ENCODE results near the gene TLR9.

The TLR9 gene

DNA sequence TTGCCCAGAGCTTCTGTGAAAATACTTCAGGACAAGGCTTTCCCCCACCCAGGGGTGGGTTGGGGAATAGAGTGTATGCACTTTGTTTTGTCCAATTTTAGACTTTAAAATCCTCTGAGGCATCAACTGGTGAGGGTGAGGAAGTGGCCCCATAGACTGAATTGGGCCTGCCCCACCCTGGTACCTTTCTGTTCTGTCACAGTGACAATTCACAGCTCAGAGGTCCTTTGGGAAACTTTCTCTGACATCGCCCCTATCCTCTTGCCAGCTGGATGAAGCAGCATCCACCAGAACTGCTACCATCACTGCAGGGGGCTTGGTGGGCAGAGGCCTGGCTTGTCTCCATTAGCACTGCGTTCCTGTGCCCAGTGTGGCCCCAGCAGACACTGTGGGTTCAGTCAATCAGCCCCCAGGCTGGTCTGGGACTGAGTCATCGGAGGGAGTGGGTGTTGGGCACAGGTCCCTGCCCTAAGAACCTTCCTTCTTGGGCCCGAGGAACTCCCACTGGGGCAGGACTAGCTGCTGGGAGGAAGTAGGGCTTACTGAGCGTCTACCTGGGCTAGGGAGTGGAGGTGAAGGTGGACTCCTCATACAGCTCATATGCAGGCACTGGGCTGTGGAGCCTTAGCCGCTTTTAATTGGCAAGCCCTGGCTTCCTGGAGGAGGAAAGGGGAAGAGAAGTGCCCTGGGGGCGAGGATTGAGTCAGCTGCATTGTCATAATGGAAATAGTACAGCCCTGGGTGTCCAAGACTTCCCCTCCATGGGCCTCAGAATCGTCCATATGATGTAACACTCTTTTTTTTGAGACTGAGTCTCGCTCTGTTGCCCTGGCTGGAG, 18.6 kb upstream of the TLR9 start:
- FAIRE-seq (no peak), DNase-seq (ENCODE audit: insufficient read length, low spot score) (peak; percentile 87)
- TF ChIP-seq POLR2A (IDR thresholded peaks at IDR 0.05; ENCODE audit: low read depth, low read length) = no peak

DNA sequence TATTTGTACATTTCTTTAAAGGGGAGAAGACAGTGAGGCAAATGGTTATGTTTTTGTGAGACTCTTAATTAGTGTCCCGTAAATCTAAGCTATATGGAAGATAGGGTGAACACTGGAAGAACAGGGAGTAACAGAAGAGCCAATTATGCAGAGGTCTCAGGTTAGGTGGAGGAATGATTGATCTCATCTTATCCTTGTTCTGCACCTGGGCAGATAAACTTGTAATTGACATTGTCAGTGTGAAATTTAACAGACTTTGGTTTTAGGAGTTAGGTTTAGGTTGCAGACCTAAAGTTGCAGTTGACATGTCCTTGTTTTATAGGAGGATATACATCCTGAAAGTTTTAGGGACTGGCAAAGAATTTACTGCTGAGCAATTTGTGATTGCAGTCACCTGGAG, 16.6 kb upstream of the TLR9 start:
- no peak for FAIRE-seq
- DNase-seq (ENCODE audit: insufficient read length, low spot score) = no peak
- no peak for TF ChIP-seq POLR2A (IDR thresholded peaks at IDR 0.05; ENCODE audit: low read depth, low read length)

DNA sequence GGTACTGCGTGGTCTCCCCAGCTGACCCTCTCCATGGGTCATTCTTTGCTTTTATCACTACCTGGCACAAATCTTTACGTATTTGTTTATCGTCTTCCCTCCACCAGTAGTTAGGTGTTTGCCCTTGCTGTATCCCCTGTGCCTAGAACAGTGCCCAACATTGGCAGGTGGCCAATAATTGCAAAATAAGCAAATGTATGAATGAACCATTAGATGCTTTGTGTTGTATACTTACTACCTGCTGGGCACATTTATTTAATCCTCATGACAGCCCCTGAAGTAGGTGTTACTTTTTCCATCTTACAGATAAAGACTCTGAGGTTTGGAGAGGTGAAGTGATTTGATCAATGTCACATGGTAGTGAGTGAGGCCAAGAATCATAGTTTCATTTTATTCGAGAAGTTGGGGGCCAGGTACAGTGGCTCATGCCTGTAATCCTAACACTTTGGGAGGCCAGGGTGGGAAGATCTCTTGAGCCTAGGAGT, 15.5 kb upstream of the TLR9 start:
- FAIRE-seq = no peak
- TF ChIP-seq POLR2A (IDR thresholded peaks at IDR 0.05; ENCODE audit: low read depth, low read length) = no peak
- no peak for DNase-seq (ENCODE audit: insufficient read length, low spot score)

DNA sequence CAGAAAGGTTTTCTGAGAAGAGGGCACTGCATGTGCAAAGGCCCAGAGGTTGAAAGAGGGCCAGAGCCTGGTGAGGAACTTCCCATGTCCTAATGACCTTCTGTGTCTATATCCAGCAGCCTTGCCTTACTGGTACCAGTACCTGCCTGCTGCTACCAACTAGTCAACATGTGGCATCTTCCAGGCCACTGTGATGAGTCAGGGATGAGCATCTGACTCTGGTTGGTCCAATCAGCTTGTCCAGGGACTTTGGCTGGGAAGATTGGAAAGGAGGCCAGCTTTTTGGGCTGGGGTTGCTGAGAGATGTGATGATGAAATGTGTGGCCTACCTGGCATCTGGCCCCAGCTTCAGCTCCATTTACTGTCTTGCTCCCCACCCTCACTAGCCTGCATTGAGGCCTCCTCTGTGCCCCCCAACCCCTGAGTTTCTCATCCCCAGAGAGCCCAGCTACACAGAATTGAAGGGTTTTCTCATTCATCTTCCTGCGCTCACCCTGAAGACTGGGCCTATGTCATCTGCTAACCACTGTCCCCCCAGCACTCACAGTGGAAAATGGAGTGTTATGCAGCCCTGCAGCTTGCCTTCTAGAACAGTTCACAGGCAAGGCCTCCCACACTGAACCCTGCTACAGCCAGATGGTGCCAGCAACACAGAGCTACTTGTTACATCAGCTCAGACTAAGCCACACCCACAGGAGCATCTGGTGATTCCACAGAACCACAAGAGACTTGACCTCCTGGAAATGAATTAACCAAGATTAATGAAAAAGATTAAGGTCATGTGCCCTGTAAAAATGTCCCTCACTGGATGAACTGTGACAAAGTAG, 14.8 kb upstream of the TLR9 start:
- no peak for TF ChIP-seq POLR2A (IDR thresholded peaks at IDR 0.05; ENCODE audit: low read depth, low read length)
- FAIRE-seq (no peak), DNase-seq (ENCODE audit: insufficient read length, low spot score) (peak; percentile 92)

DNA sequence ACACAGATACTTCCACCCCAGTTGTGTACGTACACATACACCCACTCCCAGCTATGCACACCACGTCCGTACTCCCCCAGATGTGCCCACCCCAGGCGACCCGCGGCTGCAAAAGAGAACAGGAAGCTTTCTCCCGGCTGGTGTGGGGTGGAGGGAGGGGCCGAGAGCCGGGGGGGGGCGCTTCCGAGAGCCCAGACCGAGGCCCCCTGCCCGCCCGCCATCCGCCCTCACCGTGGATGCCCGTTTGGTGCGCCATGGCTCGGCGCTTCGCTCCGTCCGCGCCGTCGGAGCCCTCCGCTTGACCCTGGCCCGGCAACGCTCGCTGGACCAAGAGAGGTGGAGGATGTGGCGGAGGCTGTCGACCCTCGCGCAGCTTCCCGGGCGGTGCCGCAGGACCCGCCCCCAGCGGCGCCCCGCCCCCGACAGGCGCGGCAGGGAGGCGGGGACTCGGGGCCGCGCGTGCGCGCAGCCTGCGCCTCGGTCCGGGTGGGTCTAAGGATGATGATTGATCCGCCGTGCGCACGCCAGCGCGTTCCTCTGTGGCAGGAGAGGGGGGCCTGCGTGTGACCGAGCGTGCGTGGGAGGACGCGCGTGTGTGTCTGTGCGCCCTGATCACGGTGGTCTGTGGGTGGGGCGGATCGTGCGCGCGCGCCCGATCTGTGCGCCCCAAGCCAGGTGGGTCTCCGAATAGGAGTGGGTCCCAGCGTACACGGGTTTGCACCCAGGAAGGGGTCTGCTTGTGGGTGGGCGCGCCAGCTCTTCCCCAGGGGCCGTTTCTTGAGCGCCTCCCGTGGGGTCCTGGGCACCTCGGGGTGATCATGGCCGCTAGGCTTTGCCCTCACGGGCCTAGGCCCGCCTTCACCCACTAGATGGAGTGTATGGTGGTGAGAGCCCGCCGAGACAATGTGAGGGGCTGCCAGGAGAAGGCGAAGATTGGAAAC, 13.6 kb upstream of the TLR9 start, which contains the start of gene TWF2:
TWF2 (minus strand) TSS at position 398 of the 941 bp plus-strand sequence; CDS start at position 256, 142 bp downstream.
- FAIRE-seq = no peak
- peak; percentile 88; the same call in 1 of the 2 replicates for TF ChIP-seq POLR2A (IDR thresholded peaks at IDR 0.05; ENCODE audit: low read depth, low read length)
- DNase-seq (ENCODE audit: insufficient read length, low spot score) = peak; percentile 93

DNA sequence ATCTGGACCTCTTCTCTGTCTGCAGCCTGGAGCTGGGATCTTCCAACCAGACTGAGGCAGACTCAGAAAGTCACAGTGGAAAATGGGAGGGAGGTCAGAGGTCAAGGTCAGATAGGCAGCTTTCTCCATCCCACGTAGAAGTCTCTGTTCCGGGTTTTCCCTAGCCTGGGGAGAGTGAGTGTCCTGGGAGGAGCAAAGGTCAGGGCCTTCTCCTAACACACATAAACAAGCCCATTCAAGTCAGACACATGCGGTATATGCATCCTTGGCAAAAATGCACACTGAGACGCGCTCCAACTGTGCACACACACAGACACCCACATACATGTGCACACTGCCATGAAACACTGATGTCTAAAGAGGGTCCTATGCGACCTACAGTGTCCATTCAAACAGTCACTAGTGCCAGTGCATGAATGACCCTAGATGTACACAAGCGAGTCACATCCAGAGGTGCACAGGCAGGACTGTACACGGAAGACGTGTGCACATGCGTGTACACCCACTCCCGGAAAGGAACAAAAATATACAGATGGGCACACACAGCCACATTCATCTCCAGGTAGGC, 12.8 kb upstream of the TLR9 start:
- TF ChIP-seq POLR2A (IDR thresholded peaks at IDR 0.05; ENCODE audit: low read depth, low read length) = peak; percentile 26; the same call in 1 of the 2 replicates
- FAIRE-seq = no peak
- DNase-seq (ENCODE audit: insufficient read length, low spot score) = no peak

DNA sequence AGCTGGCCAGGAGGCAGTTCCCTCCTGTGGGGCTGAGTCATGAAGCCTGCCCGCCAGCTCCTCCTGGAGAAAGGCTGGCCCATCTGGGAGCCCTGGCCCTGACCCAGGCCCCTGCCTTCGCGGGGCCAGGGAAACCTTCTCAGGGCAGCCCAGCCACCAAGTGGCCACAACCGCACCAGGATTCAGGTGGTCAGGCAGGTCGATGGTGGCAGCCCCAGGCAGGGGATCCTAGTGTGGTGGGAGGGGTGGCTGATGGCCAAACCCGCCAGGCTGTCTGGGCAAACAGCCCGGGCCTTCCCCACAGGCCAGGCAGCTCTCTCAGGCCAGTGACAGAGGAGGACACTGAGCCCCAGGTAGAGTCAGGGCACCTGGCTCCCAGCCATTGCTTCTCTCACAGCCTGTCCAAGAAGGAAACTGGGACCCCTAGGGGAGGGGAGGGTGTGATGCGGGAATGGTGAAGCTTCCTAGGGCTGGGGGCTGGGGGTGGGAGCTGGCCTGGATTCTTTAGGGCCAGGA, 12.3 kb upstream of the TLR9 start:
- TF ChIP-seq POLR2A (IDR thresholded peaks at IDR 0.05; ENCODE audit: low read depth, low read length) = no peak
- FAIRE-seq (no peak), DNase-seq (ENCODE audit: insufficient read length, low spot score) (peak; percentile 100)

DNA sequence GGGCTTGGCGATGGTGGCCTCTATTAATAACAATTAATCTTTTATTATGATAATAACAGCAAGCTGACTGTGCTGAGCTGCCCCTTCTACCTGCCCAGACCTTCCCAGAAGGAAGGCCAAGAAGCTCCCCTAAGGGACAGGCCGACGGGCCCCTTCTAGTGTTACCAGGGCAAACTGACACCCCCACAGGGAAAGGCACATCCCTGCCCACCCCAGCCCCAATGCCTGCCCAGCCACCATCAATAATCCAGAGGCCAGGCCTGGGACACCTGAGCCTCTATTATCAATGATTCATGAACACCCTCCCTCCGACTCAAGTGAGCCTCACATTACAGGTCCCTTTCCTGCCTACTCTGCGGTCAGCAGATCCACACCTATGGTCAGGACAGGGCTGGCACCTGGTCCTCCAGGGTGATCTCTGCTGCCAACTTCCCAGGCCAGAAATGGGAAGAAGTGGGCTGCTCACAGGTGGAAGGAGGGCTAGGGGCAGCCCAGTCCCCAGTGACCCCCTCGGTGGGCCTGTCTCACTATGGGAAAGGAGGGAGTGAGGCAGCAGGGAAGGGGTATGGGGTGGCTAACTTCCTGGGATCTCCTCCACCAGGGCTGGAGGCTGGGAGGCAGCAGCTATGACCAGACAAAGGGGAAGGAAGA, 11.7 kb upstream of the TLR9 start:
- FAIRE-seq = no peak
- TF ChIP-seq POLR2A (IDR thresholded peaks at IDR 0.05; ENCODE audit: low read depth, low read length) = no peak
- DNase-seq (ENCODE audit: insufficient read length, low spot score) = no peak

DNA sequence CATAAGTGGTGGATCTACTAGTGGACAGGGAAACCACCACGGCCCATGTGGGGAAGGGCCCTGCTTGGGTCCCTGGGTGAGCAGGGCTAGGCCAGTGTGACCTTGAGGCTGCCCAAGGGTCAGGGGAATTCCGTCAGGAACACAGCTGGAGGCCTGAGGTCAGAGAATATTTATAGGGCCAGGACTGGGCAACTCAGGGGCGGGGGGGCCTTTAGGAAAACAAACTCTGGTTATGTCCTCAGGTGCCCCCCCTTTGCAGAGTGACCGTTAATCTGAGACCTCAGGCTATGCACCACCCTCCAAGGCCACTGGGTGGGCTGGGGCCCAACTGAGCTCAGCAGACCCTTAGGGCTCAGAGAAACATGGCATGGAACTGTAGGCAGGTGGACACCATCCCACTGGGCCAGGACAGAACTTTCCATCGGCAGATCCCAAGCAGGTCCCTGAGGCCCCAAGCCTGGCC, 11.0 kb upstream of the TLR9 start:
- FAIRE-seq (no peak), DNase-seq (ENCODE audit: insufficient read length, low spot score) (no peak)
- TF ChIP-seq POLR2A (IDR thresholded peaks at IDR 0.05; ENCODE audit: low read depth, low read length) = no peak

DNA sequence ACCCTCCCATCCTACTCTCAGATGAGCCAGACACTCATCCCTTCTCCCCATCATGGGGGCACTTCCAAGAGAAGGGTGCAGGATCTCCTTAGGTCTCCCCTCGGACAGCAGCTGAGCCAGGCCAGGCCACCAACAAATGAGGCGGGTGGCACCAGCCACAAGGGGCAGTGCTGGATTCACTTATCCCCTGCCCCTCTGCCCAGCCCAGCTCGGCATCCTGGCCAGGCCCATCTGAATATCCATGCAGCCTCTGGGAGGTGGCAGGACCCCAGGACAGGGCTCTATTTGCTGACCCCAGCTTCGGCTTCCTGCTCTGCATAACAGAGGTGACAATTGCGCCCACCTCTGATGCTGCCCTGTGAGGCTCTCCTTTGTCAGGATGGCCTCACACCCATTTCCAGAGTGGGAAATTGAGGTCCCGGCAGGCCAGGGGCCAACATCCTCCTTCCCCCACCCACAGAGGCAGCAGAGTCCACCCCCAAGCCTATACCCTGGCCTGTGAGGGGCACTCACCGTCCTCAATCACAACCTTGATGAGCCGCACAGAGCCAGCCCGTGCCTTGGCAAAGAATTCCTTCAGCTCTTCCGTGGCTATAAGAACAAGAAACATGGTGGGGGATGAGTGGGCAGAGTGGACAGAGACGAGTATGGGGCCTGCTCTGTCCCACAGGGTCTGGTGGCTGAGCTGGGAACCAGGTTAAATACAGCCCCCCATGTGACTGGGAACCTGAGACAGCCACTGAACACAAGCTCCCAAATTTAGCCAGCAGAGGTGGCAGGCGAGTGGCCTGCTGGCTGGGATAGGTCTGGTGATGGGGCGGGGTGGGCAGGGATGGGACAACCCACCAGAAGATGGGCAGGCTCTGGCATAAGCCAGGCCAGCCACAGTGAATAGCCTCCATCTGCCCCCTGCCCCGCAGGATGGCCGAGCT, 9.3 kb upstream of the TLR9 start:
- FAIRE-seq (no peak), DNase-seq (ENCODE audit: insufficient read length, low spot score) (no peak)
- no peak for TF ChIP-seq POLR2A (IDR thresholded peaks at IDR 0.05; ENCODE audit: low read depth, low read length)

DNA sequence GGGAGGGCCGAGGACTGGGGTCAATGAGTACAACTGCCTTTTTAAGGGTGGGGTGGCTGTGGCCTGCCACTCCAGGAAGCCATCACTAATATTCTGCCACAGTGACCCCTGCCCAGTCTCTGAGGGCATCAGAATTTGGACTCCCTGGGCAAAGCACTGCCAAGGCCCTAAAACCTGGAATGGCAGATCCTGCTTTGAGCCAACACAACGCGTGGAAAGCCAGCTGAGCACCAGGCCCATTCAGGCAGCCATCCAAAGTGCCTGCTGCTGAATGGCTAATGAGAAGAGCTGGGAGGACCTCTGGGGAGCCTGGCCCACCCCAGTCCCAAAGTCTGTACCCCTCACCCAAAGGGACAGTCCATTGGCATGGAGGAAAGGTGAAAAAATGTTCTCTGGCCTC, 8.5 kb upstream of the TLR9 start:
- TF ChIP-seq POLR2A (IDR thresholded peaks at IDR 0.05; ENCODE audit: low read depth, low read length) = no peak
- no peak for DNase-seq (ENCODE audit: insufficient read length, low spot score)
- no peak for FAIRE-seq

Measured in H54 (cell line).